ENCODE results near the gene CCDC80.

The CCDC80 gene

GRCh38 chr3:112654979-112655378 is 14.0 kb upstream of the CCDC80 start:
- DNase-seq, result no peak

GRCh38 chr3:112654492-112654891 is 13.5 kb upstream of the CCDC80 start:
- no peak for DNase-seq

- no peak for DNase-seq
Observed at GRCh38 chr3:112653881-112654300, 12.9 kb upstream of the CCDC80 start.

- no peak for DNase-seq
Observed at GRCh38 chr3:112653209-112653871, 12.4 kb upstream of the CCDC80 start.

GRCh38 chr3:112651516-112651915 is 10.6 kb upstream of the CCDC80 start:
- no peak for DNase-seq

GRCh38 chr3:112651071-112651470 is 10.1 kb upstream of the CCDC80 start:
- no peak for DNase-seq

- no peak for DNase-seq
Observed at GRCh38 chr3:112650482-112650881, 9.5 kb upstream of the CCDC80 start.

- no peak for DNase-seq
Observed at GRCh38 chr3:112649478-112649735, 8.5 kb upstream of the CCDC80 start.

- no peak for DNase-seq
Observed at GRCh38 chr3:112647122-112647521, 6.2 kb upstream of the CCDC80 start.

- no peak for DNase-seq
Observed at GRCh38 chr3:112646623-112647022, 5.7 kb upstream of the CCDC80 start.

- DNase-seq, result no peak
Observed at GRCh38 chr3:112644453-112644852, 3.5 kb upstream of the CCDC80 start.

GRCh38 chr3:112643621-112644240 is 2.8 kb upstream of the CCDC80 start:
- peak in 1 of 5 donors; percentile 23 for DNase-seq

- peak; percentile 57 to 85 (median 74) for DNase-seq
Observed at GRCh38 chr3:112642912-112643506, 2.1 kb upstream of the CCDC80 start.

GRCh38 chr3:112640276-112640929 is 540 bp downstream of the CCDC80 start:
- no peak for DNase-seq

- DNase-seq, result no peak
Observed at GRCh38 chr3:112639455-112640225, 1.3 kb downstream of the CCDC80 start.

- no peak for DNase-seq
Observed at GRCh38 chr3:112638327-112639020, 2.5 kb downstream of the CCDC80 start.

GRCh38 chr3:112637700-112638099 is 3.2 kb downstream of the CCDC80 start:
- DNase-seq, result no peak

GRCh38 chr3:112635674-112636073 is 5.3 kb downstream of the CCDC80 start:
- peak in 1 of 5 donors; percentile 23 for DNase-seq

GRCh38 chr3:112634786-112635541 is 6.0 kb downstream of the CCDC80 start:
- DNase-seq, result peak in 1 of 5 donors; percentile 50

- DNase-seq, result no peak
Observed at GRCh38 chr3:112633757-112634156, 7.2 kb downstream of the CCDC80 start.

- DNase-seq, result no peak
Observed at GRCh38 chr3:112633191-112633590, 7.8 kb downstream of the CCDC80 start.

- no peak for DNase-seq
Observed at GRCh38 chr3:112632596-112632995, 8.3 kb downstream of the CCDC80 start.

All from T-helper 1 cell (primary cell).